ENCODE results near the gene ATP1A4. TPM values are rescaled to one million over a fixed set of nuclear protein-coding genes. Genes with fewer than 3 reads are reported as not detected.
A peak's percentile ranks its signal among the peaks of the same experiment; 100 is the strongest.

The ATP1A4 gene
- total and polyA plus RNA-seq, 7 donors: 0.22 to 3.0 (median 0.27) TPM; not detected in 4

DNA sequence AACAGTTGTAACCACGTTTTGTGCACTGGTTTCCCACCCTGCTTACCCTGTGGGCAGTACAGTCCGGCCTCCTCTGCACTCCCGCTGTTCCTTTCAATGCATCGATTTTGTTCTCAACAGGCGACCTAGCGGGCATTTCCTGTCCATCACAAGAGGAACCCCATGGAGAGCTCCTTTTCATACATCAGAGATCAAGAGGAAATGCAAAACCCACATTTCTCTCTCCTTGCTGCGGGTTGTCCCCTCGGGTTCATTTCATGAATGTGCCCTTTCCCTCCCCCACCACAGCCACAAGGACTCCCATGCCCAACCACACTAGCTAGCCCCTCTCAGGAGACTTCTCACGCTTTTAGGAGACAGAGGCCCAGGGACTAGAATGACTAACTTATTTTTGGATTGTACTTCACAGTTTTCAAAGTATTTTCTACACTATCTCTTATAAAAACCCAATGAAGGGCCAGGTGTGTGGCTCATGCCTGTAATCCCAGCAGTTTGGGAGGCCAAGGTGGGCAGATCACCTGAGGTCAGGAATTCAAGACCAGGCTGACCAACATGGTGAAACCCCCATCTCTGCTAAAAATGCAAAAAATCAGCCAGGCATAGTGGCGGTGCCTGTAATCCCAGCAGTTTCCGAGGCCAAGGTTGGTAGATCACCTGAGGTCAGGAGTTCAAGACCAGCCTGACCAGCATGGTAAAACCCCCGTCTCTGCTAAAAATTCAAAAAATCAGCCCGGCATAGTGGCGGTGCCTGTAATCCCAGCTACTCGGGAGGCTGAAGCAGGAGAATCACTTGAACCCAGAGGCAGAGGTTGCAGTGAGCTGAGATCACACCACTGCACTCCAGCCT, 18.4 kb downstream of the ATP1A4 start:
- WGBS, 2 donors: 51 to 69% methylated on average over 15 of the region's 15 CpGs
- intact Hi-C loops (cut with DNase I): no loop called here
- TF ChIP-seq, protein P1, sequence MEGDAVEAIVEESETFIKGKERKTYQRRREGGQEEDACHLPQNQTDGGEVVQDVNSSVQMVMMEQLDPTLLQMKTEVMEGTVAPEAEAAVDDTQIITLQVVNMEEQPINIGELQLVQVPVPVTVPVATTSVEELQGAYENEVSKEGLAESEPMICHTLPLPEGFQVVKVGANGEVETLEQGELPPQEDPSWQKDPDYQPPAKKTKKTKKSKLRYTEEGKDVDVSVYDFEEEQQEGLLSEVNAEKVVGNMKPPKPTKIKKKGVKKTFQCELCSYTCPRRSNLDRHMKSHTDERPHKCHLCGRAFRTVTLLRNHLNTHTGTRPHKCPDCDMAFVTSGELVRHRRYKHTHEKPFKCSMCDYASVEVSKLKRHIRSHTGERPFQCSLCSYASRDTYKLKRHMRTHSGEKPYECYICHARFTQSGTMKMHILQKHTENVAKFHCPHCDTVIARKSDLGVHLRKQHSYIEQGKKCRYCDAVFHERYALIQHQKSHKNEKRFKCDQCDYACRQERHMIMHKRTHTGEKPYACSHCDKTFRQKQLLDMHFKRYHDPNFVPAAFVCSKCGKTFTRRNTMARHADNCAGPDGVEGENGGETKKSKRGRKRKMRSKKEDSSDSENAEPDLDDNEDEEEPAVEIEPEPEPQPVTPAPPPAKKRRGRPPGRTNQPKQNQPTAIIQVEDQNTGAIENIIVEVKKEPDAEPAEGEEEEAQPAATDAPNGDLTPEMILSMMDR (IDR thresholded peaks at IDR 0.05): no peak
- TF ChIP-seq EP300 (IDR thresholded peaks at IDR 0.05) (no peak), POLR2AphosphoS5 (IDR thresholded peaks at IDR 0.05) (no peak), POLR2A (IDR thresholded peaks at IDR 0.05) (no peak)
- H3K27ac ChIP-seq: no peak overlapping the region
- H3K4me3 ChIP-seq: no peak overlapping the region
- no peaks in the 10 kb centered on the region for H3K27me3 ChIP-seq
- no peaks in the 10 kb centered on the region for H3K36me3 ChIP-seq
- no peak for DNase-seq
- no peaks in the 10 kb centered on the region for H3K4me1 ChIP-seq
- no peaks in the 10 kb centered on the region for H3K9me3 ChIP-seq

DNA sequence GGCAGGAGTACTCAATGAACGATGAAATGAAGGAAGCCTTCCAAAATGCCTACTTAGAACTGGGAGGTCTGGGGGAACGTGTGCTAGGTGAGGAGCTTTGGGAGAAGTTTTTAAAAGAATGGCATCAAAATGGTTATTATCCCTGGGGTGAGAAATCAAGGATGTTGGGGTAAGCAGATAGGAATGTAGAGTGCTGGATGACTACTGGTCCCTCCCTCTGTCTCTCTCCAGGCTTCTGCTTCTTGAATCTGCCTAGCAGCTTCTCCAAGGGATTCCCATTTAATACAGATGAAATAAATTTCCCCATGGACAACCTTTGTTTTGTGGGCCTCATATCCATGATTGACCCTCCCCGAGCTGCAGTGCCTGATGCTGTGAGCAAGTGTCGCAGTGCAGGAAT, 20.0 kb downstream of the ATP1A4 start:
- DNase-seq: peak; percentile 4
- no peak for TF ChIP-seq EP300 (IDR thresholded peaks at IDR 0.05)
- TF ChIP-seq POLR2A (IDR thresholded peaks at IDR 0.05): no peak
- TF ChIP-seq POLR2AphosphoS5 (IDR thresholded peaks at IDR 0.05): no peak
- Histone ChIP-seq H3K9me3 (no peaks in the 10 kb centered on the region), H3K36me3 (no peaks in the 10 kb centered on the region), H3K4me1 (no peaks in the 10 kb centered on the region), H3K27me3 (no peaks in the 10 kb centered on the region), H3K27ac (no peak overlapping the region), H3K4me3 (no peak overlapping the region)
- intact Hi-C loops (cut with DNase I): no loop called here
- 88 to 91% methylated on average over 4 of the region's 4 CpGs for WGBS, 2 donors

DNA sequence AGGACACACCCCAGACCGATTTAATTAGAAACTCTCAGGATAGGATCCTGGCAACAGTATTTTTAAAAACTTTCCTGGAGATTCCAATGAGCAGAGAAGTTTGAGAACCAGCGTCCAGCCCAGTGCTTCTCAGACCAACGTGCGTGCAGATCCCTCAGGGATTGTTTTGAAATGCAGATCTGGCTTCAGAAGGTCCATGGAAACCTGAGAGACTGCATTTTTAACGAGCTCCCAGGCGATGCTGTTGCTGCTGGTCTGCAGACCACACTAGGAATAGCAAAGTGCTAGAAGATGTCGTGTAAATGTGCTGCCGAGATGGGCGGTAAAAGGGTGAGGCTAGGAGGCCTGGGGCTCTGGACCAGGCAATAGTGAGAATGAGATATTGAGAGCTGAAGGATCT, 20.6 kb downstream of the ATP1A4 start:
- intact Hi-C loops (cut with DNase I): no loop called here
- no peak overlapping the region for H3K4me3 ChIP-seq
- no peaks in the 10 kb centered on the region for H3K9me3 ChIP-seq
- WGBS, 2 donors: 68 to 78% methylated on average over 9 of the region's 9 CpGs
- H3K27me3 ChIP-seq: no peaks in the 10 kb centered on the region
- no peak overlapping the region for H3K27ac ChIP-seq
- H3K4me1 ChIP-seq: no peaks in the 10 kb centered on the region
- TF ChIP-seq, protein P1 (IDR thresholded peaks at IDR 0.05): no peak
- DNase-seq: peak; percentile 7
- no peaks in the 10 kb centered on the region for H3K36me3 ChIP-seq

DNA sequence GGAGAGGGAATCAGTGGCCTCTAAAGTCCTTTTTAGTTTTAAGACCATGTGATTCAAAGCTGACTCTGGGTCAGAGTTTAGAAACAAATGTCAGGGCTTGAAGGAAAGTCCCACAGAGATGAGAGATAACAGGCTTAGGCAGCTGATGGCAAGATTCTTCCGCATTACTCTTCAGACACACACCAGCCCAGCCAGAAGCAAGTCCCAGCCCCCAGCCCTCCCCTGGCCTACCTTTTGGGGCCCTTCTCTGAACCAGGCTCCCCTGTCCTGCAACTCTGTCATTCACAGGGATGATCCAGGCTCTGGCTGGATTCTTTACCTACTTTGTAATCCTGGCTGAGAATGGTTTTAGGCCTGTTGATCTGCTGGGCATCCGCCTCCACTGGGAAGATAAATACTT, 25.8 kb downstream of the ATP1A4 start:
- H3K27ac ChIP-seq: no peak overlapping the region
- TF ChIP-seq POLR2A (IDR thresholded peaks at IDR 0.05) (no peak), POLR2AphosphoS5 (IDR thresholded peaks at IDR 0.05) (no peak), EP300 (IDR thresholded peaks at IDR 0.05) (no peak)
- TF ChIP-seq, protein P1 (IDR thresholded peaks at IDR 0.05): no peak
- DNase-seq: no peak
- H3K9me3 ChIP-seq: no peaks in the 10 kb centered on the region
- H3K27me3 ChIP-seq: no peaks in the 10 kb centered on the region
- 85 to 93% methylated on average over 2 of the region's 2 CpGs for WGBS, 2 donors
- no peak overlapping the region for H3K4me3 ChIP-seq
- H3K36me3 ChIP-seq: no peaks in the 10 kb centered on the region
- no peaks in the 10 kb centered on the region for H3K4me1 ChIP-seq
- intact Hi-C loops (cut with DNase I): no loop called here

DNA sequence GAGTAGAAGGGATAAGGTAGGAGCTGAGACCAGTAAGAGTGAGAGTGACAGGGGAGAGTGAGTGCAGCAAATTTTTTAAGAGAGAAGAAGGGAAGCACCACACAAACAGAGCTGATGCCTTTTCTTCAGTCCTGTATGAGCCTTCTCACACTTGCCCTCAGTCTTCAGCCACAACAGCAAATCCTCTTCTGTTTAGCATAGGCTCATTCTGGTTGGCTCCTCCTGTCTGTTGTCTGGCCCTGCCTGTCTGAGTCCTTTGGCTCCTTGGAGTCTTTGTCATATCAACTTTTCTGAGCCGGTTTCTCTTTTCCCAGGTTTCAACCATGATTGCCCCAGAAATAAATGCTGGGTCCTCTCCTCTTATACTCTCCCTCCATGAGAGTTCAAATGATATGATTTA, 26.3 kb downstream of the ATP1A4 start:
- H3K4me3 ChIP-seq: no peak overlapping the region
- H3K27me3 ChIP-seq: no peaks in the 10 kb centered on the region
- WGBS, 2 donors: 84 to 91% methylated on average over 1 of the region's 1 CpG
- no peak overlapping the region for H3K27ac ChIP-seq
- TF ChIP-seq, protein P1 (IDR thresholded peaks at IDR 0.05): no peak
- TF ChIP-seq POLR2AphosphoS5 (IDR thresholded peaks at IDR 0.05): no peak
- no peak for TF ChIP-seq POLR2A (IDR thresholded peaks at IDR 0.05)
- H3K9me3 ChIP-seq: no peaks in the 10 kb centered on the region
- H3K36me3 ChIP-seq: no peaks in the 10 kb centered on the region
- intact Hi-C loops (cut with DNase I): no loop called here
- no peaks in the 10 kb centered on the region for H3K4me1 ChIP-seq
- DNase-seq: no peak

All from sigmoid colon (tissue), 7 donors.